ENCODE results near the gene ENKUR.

- TF ChIP-seq, protein P1, sequence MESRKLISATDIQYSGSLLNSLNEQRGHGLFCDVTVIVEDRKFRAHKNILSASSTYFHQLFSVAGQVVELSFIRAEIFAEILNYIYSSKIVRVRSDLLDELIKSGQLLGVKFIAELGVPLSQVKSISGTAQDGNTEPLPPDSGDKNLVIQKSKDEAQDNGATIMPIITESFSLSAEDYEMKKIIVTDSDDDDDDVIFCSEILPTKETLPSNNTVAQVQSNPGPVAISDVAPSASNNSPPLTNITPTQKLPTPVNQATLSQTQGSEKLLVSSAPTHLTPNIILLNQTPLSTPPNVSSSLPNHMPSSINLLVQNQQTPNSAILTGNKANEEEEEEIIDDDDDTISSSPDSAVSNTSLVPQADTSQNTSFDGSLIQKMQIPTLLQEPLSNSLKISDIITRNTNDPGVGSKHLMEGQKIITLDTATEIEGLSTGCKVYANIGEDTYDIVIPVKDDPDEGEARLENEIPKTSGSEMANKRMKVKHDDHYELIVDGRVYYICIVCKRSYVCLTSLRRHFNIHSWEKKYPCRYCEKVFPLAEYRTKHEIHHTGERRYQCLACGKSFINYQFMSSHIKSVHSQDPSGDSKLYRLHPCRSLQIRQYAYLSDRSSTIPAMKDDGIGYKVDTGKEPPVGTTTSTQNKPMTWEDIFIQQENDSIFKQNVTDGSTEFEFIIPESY (IDR thresholded peaks at IDR 0.05; ENCODE audit: extremely low read depth, insufficient replicate concordance, low read length) = no peak
- no peak for TF ChIP-seq POLR2AphosphoS5 (IDR thresholded peaks at IDR 0.05; ENCODE audit: low read depth, low read length)
Measured at GRCh38 chr10:24971374-24971773, 44.6 kb downstream of the ENKUR start.

Measured in HCT116 (cell line).